GM21447 (cell line): ENCODE measurements around the gene ASZ1.

Source experiments
- ATAC-seq: cut with Tn5 transposase; IDR thresholded peaks from one replicate; pipeline ENCODE4 v1.9.1; 2021; ENCODE audit not compliant: unreplicated experiment

Gene ASZ1

DNA sequence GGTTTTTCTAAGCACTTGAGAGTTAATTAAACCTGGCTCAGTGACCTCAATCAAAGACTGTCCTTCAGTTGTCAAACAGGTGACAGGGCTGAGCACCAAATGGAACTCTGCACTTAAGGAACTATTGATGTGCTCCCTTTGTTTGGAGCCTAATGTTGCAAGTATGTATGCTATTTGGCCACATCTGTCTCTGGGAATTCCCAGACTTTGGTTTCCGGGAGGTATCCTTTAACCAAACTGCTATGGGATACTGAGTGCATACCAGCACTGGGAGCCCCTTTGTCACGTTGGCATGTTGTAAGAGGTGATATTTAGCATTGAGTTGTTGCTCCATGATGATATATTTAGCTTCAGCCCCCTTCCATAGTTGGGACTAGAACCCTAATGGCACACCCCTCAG lies 25.2 kb downstream of the ASZ1 start:
- ATAC-seq = no peak

DNA sequence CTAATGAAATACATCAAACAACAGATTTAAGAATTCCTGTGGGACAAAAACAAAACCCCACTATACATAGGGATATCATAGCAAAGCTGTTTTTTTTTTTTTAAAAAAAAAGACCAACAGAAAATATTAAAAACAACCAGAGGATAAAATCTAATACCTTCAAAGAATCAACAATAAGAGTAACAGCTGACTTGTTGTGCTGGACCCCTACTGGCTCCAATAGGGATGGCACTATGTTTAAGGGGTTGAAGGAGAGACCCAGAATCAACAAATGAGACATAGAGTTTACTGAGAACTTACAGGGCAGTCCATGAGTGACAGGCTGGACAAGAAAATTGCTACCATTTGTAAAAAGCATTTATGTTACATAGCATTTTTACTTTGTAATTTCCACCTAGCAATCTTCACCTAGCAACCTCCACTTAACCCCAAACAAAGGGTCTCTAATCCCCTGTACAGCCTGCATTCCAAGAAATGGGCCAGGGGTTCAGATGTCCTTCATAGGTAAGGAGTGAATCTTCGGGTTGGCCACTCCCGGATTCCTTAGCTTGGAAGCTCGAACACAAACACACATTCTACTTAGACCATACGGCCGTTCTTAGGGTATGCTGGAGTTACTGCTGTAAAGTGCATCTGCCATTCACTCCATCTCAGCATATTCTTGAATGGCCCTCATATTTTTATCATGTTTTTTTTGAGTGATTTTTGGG lies 25.8 kb downstream of the ASZ1 start:
- ATAC-seq = no peak

DNA sequence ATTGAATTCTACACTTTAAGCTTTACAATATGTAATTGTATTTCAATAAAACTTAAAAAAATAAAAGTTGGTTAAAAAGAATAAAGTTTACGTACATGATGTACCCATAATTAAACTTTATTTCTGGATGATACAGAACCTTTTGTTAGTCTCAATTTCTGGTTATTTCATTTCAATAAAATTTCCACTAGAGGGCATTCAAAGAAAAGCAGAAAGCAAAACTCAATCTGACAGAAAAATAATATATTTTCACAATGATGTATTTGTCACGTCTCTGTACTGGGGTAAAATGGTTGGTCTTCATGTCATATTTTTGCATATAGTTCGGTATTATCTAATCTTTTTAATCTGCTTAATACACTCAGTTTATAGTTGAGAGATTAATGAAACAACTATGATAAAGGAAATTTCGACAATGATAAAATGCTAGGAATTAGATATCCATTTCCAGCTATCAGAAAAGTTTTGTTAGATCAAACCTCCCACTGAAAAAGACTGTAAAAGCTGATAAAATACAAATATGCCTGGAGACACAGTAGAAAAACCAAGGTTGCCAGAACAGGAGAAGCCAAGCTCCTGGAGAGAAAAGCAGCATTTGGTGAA lies 27.4 kb downstream of the ASZ1 start:
- no peak for ATAC-seq

DNA sequence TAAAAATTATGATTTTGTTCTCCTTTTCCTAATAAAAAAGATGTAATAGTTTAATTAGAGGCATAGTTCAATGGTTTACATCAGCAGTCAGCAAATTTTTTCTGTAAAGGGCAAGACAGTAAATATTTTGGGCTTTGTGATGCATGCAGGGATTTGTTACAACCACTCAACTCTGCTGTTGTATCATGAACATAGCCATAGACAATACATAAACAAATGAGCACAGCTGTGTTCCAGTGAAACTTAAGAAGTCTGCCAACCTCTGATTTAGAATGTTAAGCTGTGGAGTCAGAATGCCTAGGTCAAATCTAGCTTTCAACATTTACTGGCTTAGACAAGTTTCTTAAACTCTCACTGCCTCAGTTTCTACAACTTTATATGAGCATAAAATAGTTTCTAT lies 31.6 kb downstream of the ASZ1 start:
- ATAC-seq = no peak

DNA sequence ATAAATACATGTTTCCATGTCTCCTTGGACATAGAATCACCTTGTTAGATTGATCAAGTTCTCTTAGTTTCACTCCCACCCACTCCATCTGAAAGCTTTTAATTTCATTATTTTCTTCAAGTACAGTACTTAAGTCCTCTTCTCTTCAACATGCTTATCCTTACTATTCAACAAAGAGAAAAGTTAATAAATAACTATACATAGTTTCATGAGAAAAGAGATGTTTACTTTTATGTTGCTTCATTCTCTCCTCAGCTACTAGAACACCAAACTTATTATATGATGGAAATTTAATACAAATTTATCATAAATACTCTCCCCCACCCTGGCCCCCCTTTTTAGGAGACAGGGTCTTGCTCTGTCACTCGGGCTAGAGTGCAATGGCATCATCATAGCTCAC lies 33.5 kb downstream of the ASZ1 start:
- ATAC-seq = no peak

DNA sequence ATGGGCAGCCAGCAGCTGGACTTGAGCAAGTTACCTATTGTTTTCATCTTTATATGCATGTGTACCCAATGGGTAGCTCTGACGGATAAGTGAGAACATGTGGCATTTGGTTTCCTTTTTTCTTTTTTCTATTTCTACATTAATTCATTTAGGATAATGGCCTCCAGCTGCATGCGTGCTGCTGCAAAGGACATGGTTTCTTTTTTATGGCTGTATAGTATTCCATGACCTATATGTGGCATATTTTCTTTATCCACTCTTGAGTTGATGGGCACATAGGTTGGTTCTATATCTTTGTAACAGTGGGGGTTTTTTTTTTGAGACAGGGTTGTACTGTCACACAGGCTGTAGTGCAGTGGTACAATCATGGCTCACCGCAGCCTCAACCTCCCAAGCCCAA lies 37.4 kb downstream of the ASZ1 start:
- ATAC-seq = no peak

DNA sequence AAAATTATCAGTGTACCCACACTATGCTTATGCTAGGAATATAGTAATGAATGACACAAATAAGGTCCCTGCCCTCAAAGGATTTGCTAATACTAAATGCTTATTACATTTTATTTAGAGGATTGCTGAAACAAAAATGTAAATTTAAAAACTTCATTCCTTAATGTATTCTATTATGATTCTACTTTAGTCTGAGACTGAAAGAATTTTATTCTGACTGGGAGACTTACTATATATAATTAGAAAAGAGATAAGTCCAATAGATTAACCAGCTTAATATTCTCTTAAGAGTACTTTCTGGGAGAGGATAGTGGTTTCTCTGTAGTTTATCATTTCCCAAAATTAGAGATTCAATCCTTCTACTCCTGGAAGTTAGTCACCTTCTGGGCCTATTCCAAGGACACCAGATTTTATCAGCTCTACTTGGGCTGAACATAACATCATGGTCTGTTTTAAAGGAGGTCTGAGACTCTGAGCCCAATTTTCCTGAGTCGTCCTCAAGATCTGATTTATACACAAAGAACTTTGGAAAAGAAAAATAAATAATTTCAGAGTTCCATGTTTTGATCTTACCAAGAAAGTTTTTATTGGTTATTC lies 41.1 kb downstream of the ASZ1 start:
- no peak for ATAC-seq

DNA sequence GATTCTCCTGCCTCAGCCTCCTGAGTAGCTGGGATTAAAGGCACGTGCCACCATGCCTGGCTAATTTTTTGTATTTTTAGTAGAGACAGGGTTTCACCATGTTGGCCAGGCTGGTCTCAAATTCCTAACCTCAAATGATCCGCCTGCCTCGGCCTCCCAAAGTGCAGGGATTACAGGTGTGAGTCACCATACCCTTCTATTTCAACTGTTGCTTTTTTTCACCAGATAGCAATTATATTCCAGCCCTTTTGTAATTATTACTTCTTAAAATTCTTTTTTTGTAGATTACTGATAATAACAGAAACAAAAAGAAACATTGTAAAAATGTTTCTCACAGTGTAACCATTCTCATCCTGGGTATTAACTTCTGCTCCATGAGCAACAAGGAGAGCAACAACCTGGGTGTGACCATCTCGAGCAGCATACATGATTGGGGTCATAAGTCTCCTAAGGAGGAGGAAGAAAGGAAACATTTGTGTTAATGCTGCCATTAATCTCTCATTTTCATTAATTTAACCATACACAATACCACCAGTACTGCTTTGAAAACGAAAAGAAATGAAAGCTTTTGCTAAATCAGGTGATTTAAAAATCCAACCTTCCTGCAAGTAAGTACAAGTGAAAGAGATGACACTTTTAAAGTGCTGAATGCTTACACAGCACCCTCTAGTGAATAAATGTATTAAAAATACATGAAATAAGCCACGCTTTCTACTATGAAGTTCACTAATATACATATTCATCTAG lies 41.8 kb downstream of the ASZ1 start:
- peak; percentile 72 for ATAC-seq

DNA sequence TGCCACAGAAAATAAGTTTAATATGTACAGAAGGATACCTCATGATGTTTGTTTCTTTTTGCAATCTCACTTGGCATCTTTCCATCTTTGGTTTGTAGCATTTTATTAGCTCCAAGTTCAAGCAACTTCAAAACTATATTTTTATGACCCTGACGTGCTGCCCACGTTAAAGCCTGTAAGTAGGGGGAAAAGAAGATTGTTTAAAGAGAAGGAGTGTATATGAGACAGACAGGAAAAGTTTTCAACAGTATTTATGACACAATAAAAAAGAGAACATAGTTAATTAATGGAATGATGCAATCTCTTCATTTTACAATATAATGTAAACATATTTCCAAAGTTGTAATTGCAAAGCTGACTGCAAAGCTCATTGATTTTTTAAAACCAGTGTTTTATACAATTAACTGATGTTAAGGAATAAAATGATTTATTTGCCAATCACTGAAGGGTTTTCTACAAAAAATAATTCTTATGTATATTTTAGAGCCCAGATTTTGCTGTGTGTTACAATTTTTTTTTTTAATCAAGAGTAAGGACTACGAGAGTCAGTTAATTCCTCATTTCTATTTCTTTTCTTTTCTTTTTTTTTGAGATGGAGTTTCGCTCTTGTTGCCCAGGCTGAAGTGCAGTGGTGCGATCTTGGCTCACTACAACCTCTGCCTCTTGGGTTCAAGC lies 42.5 kb downstream of the ASZ1 start:
- ATAC-seq = no peak

DNA sequence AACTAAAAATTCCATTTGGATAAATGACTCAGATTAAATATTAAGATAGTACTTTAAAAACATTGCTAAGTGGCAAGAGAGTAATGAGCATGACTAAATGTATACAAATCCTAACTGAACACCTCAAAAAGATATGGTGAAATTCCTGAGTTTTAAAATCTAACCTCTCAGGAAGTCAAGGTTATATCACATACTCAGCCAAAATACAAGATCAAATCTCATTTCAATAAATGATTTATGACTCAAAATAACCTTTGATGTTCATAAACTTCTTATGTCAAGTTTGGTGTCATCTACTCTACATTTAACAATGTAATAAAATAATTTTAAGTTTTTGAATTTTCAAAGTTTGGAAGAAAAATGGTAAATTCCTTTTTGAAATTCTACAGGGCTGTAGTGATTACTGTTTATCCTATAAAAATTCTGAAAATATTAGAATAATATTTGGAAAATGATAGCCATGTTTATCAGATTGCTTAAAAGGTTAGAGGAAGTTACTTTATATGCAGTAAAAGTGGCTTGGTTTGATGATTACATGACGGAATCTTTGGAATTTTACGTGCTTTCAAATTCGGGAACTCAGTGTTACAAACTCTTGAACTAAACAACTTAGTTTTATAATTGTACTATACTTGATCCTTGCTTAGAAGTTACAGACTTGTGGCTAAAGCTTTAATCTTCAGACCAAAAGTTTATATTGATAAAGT lies 43.7 kb downstream of the ASZ1 start:
- ATAC-seq = no peak

DNA sequence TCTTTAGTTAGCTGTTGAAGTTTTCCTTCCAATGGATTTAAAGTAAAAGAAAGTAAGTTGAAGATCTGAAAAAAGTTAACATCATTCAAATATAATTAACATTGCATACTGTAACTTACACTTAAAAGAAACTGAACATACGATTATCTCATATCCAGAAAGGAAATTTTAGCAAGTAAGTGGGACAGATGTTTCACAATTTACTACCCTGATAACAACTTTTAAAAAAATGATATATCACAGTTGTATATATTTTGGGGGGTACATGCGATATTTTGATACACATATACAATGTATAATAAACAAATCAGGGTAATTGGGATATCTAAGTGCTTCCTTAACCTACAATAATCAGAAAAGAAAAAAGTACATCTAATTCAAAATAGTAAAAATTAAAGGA lies 44.2 kb downstream of the ASZ1 start:
- no peak for ATAC-seq

DNA sequence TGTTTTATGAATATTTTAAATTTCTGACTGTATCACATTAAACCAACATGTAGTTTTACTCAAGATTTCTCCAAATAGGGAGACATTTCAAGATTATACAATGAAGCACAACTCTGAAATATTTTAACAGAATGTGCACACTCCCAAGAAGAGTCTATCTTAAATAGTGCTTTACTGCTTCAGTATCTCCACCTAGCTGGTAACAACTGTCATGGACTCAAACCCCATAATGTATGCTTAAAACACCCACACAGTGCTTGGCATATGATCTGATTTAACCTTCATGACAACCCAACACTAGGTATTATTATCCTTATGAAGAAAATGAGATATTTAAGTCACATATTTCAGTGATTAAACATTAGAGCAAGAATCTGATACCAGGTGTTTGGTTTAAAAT lies 45.9 kb downstream of the ASZ1 start:
- ATAC-seq = no peak

DNA sequence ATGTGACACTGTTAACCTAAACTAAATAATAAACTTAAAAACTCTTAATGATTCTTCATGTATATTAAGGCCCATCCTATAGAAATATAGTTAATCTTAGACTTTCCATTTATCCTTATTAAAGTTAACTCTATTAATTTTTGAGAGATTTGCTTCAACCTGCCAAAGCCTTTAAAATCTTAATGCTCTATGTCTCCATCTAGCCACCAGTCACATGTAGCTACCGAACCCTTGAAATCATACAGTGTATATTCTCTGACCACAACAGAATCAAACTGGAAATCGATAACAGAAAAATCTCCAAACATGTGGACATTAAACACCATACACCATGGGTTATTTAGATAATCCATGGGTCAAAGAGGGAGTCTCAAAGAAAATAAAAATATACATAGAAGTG lies 51.9 kb downstream of the ASZ1 start:
- ATAC-seq = no peak

DNA sequence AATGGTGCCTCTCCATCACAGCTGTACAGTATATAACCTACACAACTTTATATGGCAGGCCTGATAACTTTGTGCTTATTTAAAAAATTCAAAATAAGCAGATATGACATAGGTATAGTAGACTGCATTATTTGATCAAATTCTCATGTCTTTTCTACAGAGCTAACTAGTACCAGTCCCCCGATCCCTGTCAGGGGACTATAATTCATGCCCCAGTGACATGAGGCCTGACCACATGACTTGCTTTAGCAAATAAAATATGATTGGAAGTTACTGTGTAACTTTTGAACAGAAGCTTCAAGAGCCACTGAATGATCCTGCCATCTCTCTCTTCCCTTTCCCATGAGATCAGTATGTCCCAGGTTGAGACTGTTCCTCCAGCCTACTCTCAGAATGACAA lies 55.2 kb downstream of the ASZ1 start:
- ATAC-seq = no peak

DNA sequence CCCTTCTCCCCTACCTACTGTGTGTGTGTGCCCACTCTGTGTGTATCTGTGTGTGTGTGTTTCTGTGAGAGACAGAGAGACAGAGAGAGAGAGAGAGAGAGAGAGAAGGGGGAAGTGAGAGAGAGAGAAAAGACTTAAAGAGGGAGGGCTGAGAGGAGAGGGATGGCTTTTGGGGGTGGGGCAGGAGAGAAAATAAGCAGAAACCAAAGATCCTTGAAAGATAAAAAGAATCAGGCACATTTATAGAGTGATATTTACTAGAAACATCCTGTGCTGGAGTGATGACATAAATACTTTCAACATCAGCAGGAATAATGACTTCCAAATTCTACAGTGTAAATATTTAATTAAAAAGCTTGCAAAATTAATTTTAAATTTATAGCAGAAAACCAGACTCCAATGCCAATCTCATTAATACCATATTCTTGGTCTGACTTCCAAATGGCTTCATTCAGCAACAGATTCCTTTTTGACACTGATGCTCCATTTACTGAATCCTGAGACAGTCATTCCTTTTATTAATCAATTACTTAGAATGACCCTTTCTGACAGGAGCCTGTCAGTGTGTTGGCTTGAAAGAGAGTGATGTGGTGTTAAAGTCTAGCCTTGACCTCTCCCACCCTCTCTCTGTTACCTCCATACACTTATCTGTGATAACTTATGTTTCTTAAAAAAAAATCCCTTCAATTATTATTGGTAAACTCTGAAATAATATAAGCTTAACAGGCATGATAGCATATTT lies 62.8 kb downstream of the ASZ1 start:
- ATAC-seq = no peak

DNA sequence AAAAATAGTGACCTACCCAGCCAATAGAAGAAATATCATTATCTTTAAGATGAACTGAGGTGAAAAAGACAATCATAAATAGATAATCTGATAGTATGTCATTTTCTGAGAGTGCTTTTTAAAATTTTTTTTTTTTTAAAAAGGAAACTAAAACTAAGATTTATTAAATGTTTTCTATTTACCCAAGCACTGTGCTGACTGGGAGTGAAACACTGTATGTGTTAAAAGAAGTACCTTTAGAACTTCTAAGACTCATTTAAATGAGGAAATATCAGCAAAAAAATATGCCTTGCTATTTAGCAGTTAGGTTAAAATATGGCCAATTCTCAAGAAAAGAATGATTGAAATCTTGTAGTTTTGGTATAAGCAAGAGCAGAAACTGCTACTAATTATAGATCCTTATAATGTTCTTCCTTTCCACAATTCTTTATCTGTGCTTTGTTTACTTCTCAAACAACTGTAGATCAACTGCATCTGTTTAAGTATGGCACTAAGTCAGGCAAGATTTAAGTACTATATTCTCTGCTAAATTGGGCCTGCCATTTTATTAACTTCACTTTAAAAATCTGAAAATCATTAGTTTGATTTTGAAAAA lies 64.9 kb downstream of the ASZ1 start:
- ATAC-seq = no peak

DNA sequence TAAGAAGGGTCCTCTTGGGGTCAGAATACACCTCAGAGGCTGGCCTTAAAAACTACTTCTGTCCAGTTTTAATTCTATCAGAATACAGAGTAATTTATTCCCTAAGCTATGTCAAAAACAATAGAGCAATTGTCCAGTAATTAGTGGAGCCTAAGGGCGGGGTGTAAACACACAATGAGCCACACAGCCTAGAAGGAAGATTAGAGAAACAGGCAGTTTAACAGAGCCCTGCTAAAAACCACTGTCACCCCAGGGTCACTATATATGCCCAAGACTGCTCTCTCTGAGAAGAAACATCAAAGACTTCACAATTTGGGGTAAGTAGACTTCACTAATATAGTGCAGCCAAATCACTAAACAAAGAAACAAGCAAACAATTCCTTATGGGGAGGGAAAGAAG lies 77.3 kb downstream of the ASZ1 start:
- ATAC-seq = no peak

DNA sequence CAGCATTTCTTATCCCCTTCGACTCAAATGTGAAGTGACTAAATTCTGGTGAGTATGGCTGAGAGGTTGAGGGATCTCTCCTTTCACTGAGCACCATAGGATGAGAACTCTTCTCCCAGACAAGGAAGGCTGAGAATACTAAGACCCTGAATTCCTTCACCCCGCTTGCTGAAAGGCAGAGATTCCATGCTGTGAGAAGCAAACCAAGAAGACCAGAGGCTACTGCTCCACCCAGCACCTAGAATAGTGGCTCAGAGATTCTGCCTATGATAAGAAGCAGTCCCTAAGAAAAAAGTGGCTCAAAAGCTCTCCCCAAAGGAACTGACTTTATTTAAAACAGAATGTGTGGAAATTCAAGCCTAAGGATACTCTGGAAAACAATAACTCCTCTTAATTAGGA lies 77.7 kb downstream of the ASZ1 start:
- no peak for ATAC-seq

DNA sequence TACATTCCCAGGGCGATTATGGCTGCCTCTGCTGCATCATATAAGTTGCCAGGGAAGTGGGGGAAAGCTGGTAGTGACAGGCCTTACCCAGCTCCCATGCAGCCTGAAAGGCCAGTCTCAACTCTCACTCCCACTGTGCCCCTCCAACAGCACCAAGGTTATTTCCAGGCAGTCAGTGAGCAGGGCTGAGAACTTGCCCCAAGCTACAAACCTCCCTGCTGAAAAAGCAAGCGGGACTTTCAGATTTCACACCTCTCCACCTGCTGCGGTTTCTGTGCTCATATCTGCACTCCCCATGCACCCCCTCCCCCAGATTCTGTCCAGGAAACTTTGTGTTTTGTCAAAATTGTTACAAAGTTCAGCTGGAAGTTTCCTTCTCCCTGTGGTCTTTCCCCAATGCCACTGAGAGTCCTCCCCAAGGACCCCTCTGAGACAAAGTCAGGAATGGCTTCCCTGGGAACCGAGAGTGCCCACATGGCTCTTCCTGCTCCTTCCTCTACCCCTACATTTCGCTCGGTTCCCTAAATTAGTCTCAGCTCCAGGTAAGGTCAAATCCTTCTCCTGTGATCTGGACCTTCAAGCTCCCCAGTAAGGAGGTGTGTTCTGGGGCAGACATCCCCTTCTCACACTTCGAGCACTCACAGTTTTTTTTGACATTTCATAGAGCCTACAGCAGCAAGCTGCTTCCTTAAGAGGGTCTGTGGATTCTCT lies 79.2 kb downstream of the ASZ1 start:
- peak; percentile 94 for ATAC-seq
